Adrenal gland (tissue), 19 donors: ENCODE measurements around the gene ZCCHC8. TPM values are rescaled to one million over a fixed set of nuclear protein-coding genes. Genes with fewer than 3 reads are reported as not detected.
A peak's percentile ranks its signal among the peaks of the same experiment; 100 is the strongest.

Experiments
- DNase-seq, 7 donors: peaks; one replicate each; pipeline ENCODE4 v3.0.0-alpha.2; 2019 to 2020
- H3K27ac ChIP-seq, 5 donors: fragments of 200-600 bp; sonication (generic) in 4 of 5; 1 replicate in 3 of 5; 2 replicates in 2 of 5; pipeline versions ENCODE4 v1.5.1 to v1.8.0; 2016 to 2020; ENCODE audit warnings: mild to moderate bottlenecking in 1 of 5
- H3K27me3 ChIP-seq: fragments of 200-600 bp; 2 replicates; pipeline ENCODE4 v1.8.0; 2021
- H3K36me3 ChIP-seq, 2 donors: fragments of 200-600 bp; replicated peaks in 1 of 2; 1 replicate in 1 of 2; 2 replicates in 1 of 2; pipeline versions ENCODE4 v1.5.1 to v1.8.0; 2018 to 2022
- H3K4me1 ChIP-seq, 2 donors: fragments of 200-600 bp; replicated peaks in 1 of 2; 1 replicate in 1 of 2; 2 replicates in 1 of 2; pipeline versions ENCODE4 v1.5.1 to v1.8.0; 2018 to 2021
- H3K4me3 ChIP-seq, 4 donors: fragments of 200-600 bp; sonication (generic) in 3 of 4; one replicate each; pipeline ENCODE4 v1.5.1; 2016 to 2018
- H3K9me3 ChIP-seq, 3 donors: fragments of 200-600 bp; sonication (generic) in 1 of 3; replicated peaks in 1 of 3; 1 replicate in 2 of 3; 2 replicates in 1 of 3; pipeline versions ENCODE4 v1.5.1 to v1.8.0; 2016 to 2021
- CTCF ChIP-seq, 6 experiments: fragments of 450-650 bp in 4 of 6; fragments of 200-600 bp in 2 of 6; sonication (generic) in 1 of 6; IDR thresholded peaks; 1 replicate in 5 of 6; 2 replicates in 1 of 6; pipeline versions ENCODE4 v1.5.1 to v1.8.0; 2016 to 2021; ENCODE audit warnings: antibody characterized with exemption in 6 of 6, mild to moderate bottlenecking in 2 of 6, moderate library complexity in 1 of 6
- POLR2A ChIP-seq, 2 donors: fragments of 450-650 bp; IDR thresholded peaks; one replicate each; pipeline ENCODE4 v1.6.1; 2017; ENCODE audit warnings: antibody characterized with exemption in 2 of 2, mild to moderate bottlenecking in 2 of 2, moderate library complexity in 1 of 2
- WGBS, 4 donors: extraction: QIAGEN DNeasy Blood & Tissue Kit in 2 of 4; methylation state at CpG; one replicate each; pipeline versions ENCODE4 v1.1.5 to v1.1.7; 2013 to 2017; 5-methylcytosine and 5-hydroxymethylcytosine counted together
- intact Hi-C, 2 donors: fragments of 100-400 bp; cut with DNase I; formaldehyde crosslinking; loops; one replicate each; pipeline versions ENCODE4 v1.14.1 to v1.15.0; 2022 to 2023
- long read RNA-seq, 10 donors: library from polyadenylated mRNA in 3 of 10; unstranded in 2 of 10; stranded (forward) in 1 of 10; transcript quantifications; one replicate each; pipeline ENCODE4 v2.0.0 and lab custom pipeline, GENCODE V29; 2021 to 2026
- polyA plus RNA-seq, 3 donors: library from polyadenylated mRNA; stranded (reverse); fragments of 200-250 nt in 2 of 3; fragments of 350-450 nt in 1 of 3; fragmentation: Illumina TruSeq in 1 of 3; extraction: RNeasy Lipid Tissue Mini Kit (QIAGEN cat#74804) in 1 of 3; gene quantifications; one replicate each; pipeline ENCODE4 v1.2.3, GENCODE V29; 2013 to 2014
- total RNA-seq, 9 donors: library from RNA; depleted of rRNA in 4 of 9; stranded (reverse); fragments of >200 nt in 4 of 9; fragments of 120-200 nt in 1 of 9; fragmentation: NEBNext Ultra II Directional in 1 of 9; extraction: Animal tissue kit (Norgen Biotek cat#: 25700) in 1 of 9; gene quantifications; one replicate each; pipeline versions ENCODE4 v1.1.0 to v1.2.4, GENCODE V29; 2013 to 2023
- donor health status: healthy with polysubstance abuse.
- donor health status: Bipolar disorder and iron deficiency.
- donor health status: DM: yes; HTN: yes; CAD: no.
- donor health status: DM: no; HTN: no; CAD: no.
- donor health status: DM: no; HTN: no; CAD: no.
- donor health status: DM: yes; HTN: yes; CAD: no.

Gene ZCCHC8
- 10 to 100 TPM; 10.7 to 30.5 (median 17.8) TPM for total RNA-seq
- 10 to 100 TPM; 17.5 to 55.3 (median 39.8) TPM for polyA plus RNA-seq
- long read RNA-seq, donor 1, result 0 reads
- long read RNA-seq, donor 2, result 0 reads
- long read RNA-seq, donor 3, result 0 reads
- long read RNA-seq, donor 4, partial matches to known transcripts, result 1 of 3 reads
- long read RNA-seq, donor 4, other reads (novel, unspliced or antisense), result 1 of 3 reads
- long read RNA-seq, donor 5, transcript ZCCHC8-210 (14 exons, 2,955 nt), result major isoform, 11 of 12 reads
- long read RNA-seq, donor 5, partial matches to known transcripts, result 0 of 12 reads
- long read RNA-seq, donor 5, other reads (novel, unspliced or antisense), result 1 of 12 reads
- long read RNA-seq, donor 6, partial matches to known transcripts, result 0 of 3 reads
- long read RNA-seq, donor 6, other reads (novel, unspliced or antisense), result 0 of 3 reads
- long read RNA-seq, donor 7, result 0 reads
- long read RNA-seq, donor 8, result 0 reads
- long read RNA-seq, donor 9, partial matches to known transcripts, result 0 of 1 reads
- long read RNA-seq, donor 9, other reads (novel, unspliced or antisense), result 0 of 1 reads
- long read RNA-seq, donor 10, result 0 reads

DNA sequence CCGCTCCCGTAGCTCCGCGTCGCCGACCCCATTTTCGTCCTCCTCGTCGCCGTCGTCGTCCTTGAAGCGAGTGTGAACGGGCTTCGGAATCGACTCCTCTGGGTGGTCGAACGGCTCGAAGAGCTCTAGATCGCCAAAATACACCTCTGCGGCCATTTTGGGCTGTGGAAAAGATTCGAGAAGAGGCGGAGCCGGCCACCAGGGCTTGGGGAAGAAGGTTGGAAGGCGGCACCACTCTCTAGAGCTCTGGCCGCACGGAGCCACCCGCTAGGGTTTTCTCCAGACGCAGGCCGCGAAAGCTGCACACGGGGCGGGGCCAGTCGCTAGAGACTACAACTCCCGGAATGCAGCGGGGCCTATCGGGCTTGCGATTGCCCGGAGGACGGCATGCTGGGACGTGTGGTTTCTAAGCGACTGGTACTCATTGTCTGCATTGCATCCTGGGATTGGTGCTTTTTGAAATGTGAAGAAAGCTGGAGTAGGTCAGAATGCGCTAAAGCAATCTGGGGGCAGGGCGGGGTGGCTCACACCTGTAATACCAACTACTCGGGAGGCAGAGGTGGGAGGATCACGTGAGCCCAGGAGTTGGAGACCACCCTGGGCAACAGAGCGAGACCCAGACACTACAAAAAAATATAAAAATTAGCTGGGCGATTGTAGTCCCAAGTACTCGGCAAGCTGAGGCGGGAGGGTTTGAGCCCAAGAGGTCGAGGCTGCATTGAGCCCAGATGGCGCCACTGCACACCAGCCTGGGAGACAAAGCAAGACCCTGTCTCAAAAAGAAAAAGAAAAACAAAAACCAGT, at the start of gene ZCCHC8:
TSS of gene ZCCHC8 (minus strand) at position 248 of the 804 bp plus-strand sequence. CDS start at position 156, 92 bp downstream.
- 2 to 5% (median 2%) methylated on average over 16 to 52 of the region's 52 CpGs for WGBS, 4 donors
- peak; percentile 97 to 99 (median 98) for DNase-seq
- H3K36me3 ChIP-seq, result peaks cover 0 to 32% of the 10 kb centered on the region in 2 donors
- peaks cover 15 to 30% of the 10 kb centered on the region in 2 donors for H3K4me1 ChIP-seq
- no peaks in the 10 kb centered on the region for H3K9me3 ChIP-seq
- no peaks in the 10 kb centered on the region for H3K27me3 ChIP-seq
- TF ChIP-seq CTCF (IDR thresholded peaks at IDR 0.05) (peak in 3 of 6 experiments; percentile 18 to 37 (median 35)), POLR2A (IDR thresholded peaks at IDR 0.05) (peak; percentile 94 to 99)
- intact Hi-C loops, result no loop called here
- peak within 1 kb of the TSS; percentile 90 to 99 (median 97) for H3K27ac ChIP-seq
- H3K4me3 ChIP-seq, result peak within 1 kb of the TSS; percentile 48 to 82 (median 58)

DNA sequence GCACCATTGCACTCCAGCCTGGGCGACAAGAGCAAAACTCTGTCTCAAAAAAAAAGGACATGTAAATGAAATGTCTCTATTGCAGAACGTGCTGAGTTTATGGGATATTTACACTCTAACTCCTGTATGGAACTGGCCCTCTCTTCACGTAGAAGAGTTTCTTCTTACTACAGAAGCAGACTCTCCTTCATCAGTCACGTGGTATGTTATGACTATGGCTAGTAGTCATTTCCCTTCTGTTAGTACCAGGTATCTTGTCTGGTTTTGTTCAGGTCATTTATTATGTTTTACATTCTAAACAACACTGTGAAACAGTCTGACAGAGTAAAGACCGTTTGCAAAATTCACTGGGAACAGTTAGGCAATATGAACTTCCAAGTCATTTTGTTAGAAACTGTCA, 46.6 kb upstream of the ZCCHC8 start:
- Histone ChIP-seq H3K27me3 (no peaks in the 10 kb centered on the region), H3K36me3 (peaks cover 0 to 18% of the 10 kb centered on the region in 2 donors), H3K4me3 (no peak overlapping the region), H3K4me1 (no peaks in the 10 kb centered on the region), H3K27ac (no peak overlapping the region), H3K9me3 (no peaks in the 10 kb centered on the region)
- 87 to 93% (median 88%) methylated on average over 5 of the region's 5 CpGs for WGBS, 4 donors
- intact Hi-C loops, result no loop called here
- no peak for DNase-seq
- TF ChIP-seq CTCF (IDR thresholded peaks at IDR 0.05) (no peak), POLR2A (IDR thresholded peaks at IDR 0.05) (no peak)

DNA sequence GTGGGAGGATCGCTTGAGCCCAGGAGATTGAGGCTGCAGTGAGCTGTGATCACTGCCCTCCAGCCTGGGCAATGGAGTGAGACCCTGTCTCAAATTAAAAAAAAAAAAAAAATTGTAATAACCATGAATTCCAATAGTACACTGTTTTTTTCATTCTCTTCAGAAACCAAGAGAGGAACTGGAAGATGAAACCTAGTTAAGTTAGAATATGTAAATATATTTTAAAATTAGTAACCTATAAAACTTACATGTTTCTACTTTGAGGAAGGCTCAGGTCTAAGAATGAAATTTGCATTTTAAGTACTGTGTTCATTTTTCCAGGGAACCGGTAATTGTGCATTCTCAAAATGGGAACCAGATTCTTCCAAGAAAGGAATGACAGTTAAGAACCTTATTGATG, 45.1 kb upstream of the ZCCHC8 start:
- H3K4me3 ChIP-seq, result no peak overlapping the region
- peaks cover 0 to 4% of the 10 kb centered on the region in 2 donors for H3K36me3 ChIP-seq
- no peaks in the 10 kb centered on the region for H3K9me3 ChIP-seq
- DNase-seq, result no peak
- TF ChIP-seq CTCF (IDR thresholded peaks at IDR 0.05) (no peak), POLR2A (IDR thresholded peaks at IDR 0.05) (no peak)
- no peaks in the 10 kb centered on the region for H3K4me1 ChIP-seq
- WGBS, 4 donors, result 93 to 100% (median 98%) methylated on average over 2 of the region's 2 CpGs
- H3K27me3 ChIP-seq, result no peaks in the 10 kb centered on the region
- intact Hi-C loops, result no loop called here
- no peak overlapping the region for H3K27ac ChIP-seq

DNA sequence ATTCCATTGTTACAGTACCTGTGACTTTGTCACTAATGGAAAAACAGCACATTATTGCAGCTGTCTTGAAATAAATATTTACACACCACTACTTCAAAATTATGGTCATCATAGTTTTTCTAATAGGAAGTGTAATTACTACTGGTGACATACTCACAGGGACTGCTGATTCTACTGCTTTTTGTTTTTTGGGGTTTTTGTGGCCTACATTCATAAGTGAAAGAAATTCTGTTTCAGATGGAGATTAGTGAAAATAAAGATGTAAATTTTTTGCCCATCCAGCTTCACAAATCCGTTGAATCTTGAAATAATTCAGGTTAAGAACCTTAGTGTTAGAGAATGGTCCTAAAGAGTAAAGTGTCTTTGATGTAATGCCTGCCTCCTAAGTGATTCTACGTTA, 43.8 kb upstream of the ZCCHC8 start:
- TF ChIP-seq POLR2A (IDR thresholded peaks at IDR 0.05) (no peak), CTCF (IDR thresholded peaks at IDR 0.05) (no peak)
- H3K36me3 ChIP-seq, result no peaks in the 10 kb centered on the region

More for the DNA sequence above, 43.8 kb upstream of the ZCCHC8 start:
- no peaks in the 10 kb centered on the region for H3K4me1 ChIP-seq
- H3K27me3 ChIP-seq, result no peaks in the 10 kb centered on the region
- no peak for DNase-seq
- H3K4me3 ChIP-seq, result no peak overlapping the region
- intact Hi-C loops, result no loop called here
- H3K9me3 ChIP-seq, result no peaks in the 10 kb centered on the region
- WGBS, 4 donors, result 90 to 97% (median 95%) methylated on average over 2 of the region's 2 CpGs
- no peak overlapping the region for H3K27ac ChIP-seq
